ENCODE measurements around the gene CHAT.

CHAT gene

DNA sequence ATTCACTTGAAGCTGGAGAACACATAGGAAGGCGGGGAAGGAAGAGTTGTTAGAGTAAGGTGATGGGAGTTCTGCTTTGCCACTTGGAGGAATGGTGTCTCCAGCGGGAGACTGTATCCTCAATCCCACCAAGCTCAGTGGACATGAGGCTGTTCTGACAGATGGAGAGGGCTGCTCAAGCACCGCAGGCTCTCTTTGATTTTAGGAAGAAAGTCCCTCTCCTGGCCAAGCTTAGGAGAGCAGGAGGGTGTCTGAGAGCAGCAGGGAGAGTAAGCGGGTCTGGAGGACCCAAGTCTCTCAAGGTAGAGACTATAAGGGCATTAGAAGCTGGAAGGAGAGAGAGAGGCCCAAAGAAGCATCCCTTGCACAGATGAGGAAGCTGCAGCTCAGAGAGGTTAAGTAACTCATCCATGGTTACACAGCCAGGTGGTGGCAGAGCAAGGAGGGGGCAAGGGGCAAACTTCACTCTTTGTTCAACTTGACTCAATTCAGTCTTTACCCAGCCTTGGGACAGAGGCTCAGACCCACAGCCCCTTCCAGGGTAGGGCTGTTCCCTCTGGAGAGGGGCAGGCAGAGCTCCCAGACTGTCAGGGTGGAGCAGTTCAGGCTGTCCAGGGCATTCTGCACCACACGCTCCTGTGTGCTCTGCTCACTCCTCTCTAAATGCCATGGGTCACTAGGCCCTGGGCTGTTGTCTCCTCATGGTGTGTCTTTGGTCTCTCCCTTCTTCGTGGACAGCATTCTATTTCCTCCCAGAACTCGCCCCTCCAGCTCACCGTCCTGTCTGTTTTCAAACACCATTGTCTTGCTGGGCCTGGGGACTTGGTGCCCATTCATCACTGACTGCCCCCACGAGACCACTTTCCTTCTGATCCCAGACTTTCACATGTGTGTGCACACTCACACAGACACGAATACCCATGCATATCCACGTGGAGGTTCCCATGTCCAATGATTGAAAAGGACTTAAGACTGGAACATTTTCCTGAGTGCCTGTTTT lies 8.9 kb downstream of the CHAT start:
- H3K4me2 ChIP-seq (ENCODE audit: low read depth, low read length, poor library complexity, severe bottlenecking): no peak overlapping the region
- no peaks in the 10 kb centered on the region for H3K36me3 ChIP-seq (ENCODE audit: insufficient read depth, low read length)
- no peaks in the 10 kb centered on the region for H3K27me3 ChIP-seq (ENCODE audit: insufficient read depth, low read length, poor library complexity, severe bottlenecking)
- H3K9me3 ChIP-seq (ENCODE audit: insufficient read depth, low read depth, low read length): no peaks in the 10 kb centered on the region
- no peaks in the 10 kb centered on the region for H4K20me1 ChIP-seq (ENCODE audit: insufficient read depth, low read length, poor library complexity, severe bottlenecking)
- TF ChIP-seq EZH2phosphoT487 (IDR thresholded peaks at IDR 0.05; ENCODE audit: borderline replicate concordance): no peak
- TF ChIP-seq, protein P1, sequence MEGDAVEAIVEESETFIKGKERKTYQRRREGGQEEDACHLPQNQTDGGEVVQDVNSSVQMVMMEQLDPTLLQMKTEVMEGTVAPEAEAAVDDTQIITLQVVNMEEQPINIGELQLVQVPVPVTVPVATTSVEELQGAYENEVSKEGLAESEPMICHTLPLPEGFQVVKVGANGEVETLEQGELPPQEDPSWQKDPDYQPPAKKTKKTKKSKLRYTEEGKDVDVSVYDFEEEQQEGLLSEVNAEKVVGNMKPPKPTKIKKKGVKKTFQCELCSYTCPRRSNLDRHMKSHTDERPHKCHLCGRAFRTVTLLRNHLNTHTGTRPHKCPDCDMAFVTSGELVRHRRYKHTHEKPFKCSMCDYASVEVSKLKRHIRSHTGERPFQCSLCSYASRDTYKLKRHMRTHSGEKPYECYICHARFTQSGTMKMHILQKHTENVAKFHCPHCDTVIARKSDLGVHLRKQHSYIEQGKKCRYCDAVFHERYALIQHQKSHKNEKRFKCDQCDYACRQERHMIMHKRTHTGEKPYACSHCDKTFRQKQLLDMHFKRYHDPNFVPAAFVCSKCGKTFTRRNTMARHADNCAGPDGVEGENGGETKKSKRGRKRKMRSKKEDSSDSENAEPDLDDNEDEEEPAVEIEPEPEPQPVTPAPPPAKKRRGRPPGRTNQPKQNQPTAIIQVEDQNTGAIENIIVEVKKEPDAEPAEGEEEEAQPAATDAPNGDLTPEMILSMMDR (conservative IDR thresholded peaks at IDR 0.05; ENCODE audit: low read length): no peak
- H3K9me2 ChIP-seq (replicated peaks; ENCODE audit: low read depth, low read length): no peaks in the 10 kb centered on the region
- H3F3A ChIP-seq (ENCODE audit: low read depth): no peaks in the 10 kb centered on the region
- no peaks in the 10 kb centered on the region for H3K4me1 ChIP-seq (ENCODE audit: insufficient read depth, low read length, poor library complexity, severe bottlenecking)
- no peaks in the 10 kb centered on the region for H3K79me2 ChIP-seq (ENCODE audit: insufficient read depth, low read length)
- no peak overlapping the region for H3K4me3 ChIP-seq (ENCODE audit: low read length, poor library complexity, severe bottlenecking)
- H2AFZ ChIP-seq (ENCODE audit: low read length): no peak overlapping the region
- no peak overlapping the region for H3K9ac ChIP-seq (ENCODE audit: low read depth, low read length, poor library complexity, severe bottlenecking)

DNA sequence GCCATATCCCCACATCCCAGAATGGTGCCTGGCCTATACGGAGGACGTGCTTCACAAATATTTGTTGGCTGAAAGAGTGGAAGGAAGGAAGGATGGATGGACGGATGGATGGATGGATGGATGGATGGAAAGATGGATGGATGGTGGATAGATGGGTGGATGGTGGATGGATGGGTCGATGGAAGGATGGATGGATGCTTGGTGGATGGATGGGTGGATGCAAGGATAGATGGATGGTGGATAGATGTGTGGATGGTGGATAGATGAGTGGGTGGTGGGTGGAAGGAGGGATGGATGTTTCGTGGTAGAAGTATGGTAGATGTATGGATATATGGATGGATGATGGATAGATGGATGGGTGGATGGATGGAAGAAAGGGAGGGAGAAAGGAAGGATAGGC lies 10.8 kb downstream of the CHAT start:
- no peaks in the 10 kb centered on the region for H3K27me3 ChIP-seq (ENCODE audit: insufficient read depth, low read length, poor library complexity, severe bottlenecking)
- H3F3A ChIP-seq (ENCODE audit: low read depth): no peaks in the 10 kb centered on the region
- no peaks in the 10 kb centered on the region for H3K9me2 ChIP-seq (replicated peaks; ENCODE audit: low read depth, low read length)
- H3K4me2 ChIP-seq (ENCODE audit: low read depth, low read length, poor library complexity, severe bottlenecking): no peak overlapping the region
- no peak overlapping the region for H3K9ac ChIP-seq (ENCODE audit: low read depth, low read length, poor library complexity, severe bottlenecking)
- no peak overlapping the region for H3K4me3 ChIP-seq (ENCODE audit: low read length, poor library complexity, severe bottlenecking)
- no peaks in the 10 kb centered on the region for H4K20me1 ChIP-seq (ENCODE audit: insufficient read depth, low read length, poor library complexity, severe bottlenecking)
- TF ChIP-seq EZH2phosphoT487 (IDR thresholded peaks at IDR 0.05; ENCODE audit: borderline replicate concordance): no peak
- TF ChIP-seq, protein P1 (conservative IDR thresholded peaks at IDR 0.05; ENCODE audit: low read length): no peak
- H3K9me3 ChIP-seq (ENCODE audit: insufficient read depth, low read depth, low read length): no peaks in the 10 kb centered on the region
- H3K4me1 ChIP-seq (ENCODE audit: insufficient read depth, low read length, poor library complexity, severe bottlenecking): no peaks in the 10 kb centered on the region
- no peak overlapping the region for H2AFZ ChIP-seq (ENCODE audit: low read length)
- no peaks in the 10 kb centered on the region for H3K36me3 ChIP-seq (ENCODE audit: insufficient read depth, low read length)
- H3K79me2 ChIP-seq (ENCODE audit: insufficient read depth, low read length): no peaks in the 10 kb centered on the region

DNA sequence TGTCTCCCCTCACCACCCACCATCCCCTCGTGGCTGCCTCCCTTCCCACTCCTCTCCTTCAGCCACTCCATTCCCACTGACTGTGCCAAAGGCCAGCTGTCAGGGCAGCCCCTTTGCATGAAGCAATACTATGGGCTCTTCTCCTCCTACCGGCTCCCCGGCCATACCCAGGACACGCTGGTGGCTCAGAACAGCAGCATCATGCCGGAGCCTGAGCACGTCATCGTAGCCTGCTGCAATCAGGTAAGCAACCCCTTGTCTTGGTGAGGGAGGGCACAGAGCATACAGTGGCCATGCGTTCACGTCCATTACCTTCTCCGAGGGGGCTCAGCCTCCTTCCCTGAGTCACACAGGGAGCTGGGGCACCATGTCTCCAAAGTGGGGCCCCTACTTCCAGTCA lies 11.6 kb downstream of the CHAT start:
- Histone ChIP-seq H3K9me3 (ENCODE audit: insufficient read depth, low read depth, low read length) (no peaks in the 10 kb centered on the region), H2AFZ (ENCODE audit: low read length) (no peak overlapping the region), H3F3A (ENCODE audit: low read depth) (no peaks in the 10 kb centered on the region), H3K27me3 (ENCODE audit: insufficient read depth, low read length, poor library complexity, severe bottlenecking) (no peaks in the 10 kb centered on the region), H4K20me1 (ENCODE audit: insufficient read depth, low read length, poor library complexity, severe bottlenecking) (no peaks in the 10 kb centered on the region), H3K4me2 (ENCODE audit: low read depth, low read length, poor library complexity, severe bottlenecking) (no peak overlapping the region), H3K4me1 (ENCODE audit: insufficient read depth, low read length, poor library complexity, severe bottlenecking) (no peaks in the 10 kb centered on the region), H3K79me2 (ENCODE audit: insufficient read depth, low read length) (no peaks in the 10 kb centered on the region), H3K9ac (ENCODE audit: low read depth, low read length, poor library complexity, severe bottlenecking) (no peak overlapping the region), H3K4me3 (ENCODE audit: low read length, poor library complexity, severe bottlenecking) (no peak overlapping the region), H3K36me3 (ENCODE audit: insufficient read depth, low read length) (no peaks in the 10 kb centered on the region), H3K9me2 (replicated peaks; ENCODE audit: low read depth, low read length) (no peaks in the 10 kb centered on the region)
- TF ChIP-seq EZH2phosphoT487 (IDR thresholded peaks at IDR 0.05; ENCODE audit: borderline replicate concordance): no peak
- TF ChIP-seq, protein P1 (conservative IDR thresholded peaks at IDR 0.05; ENCODE audit: low read length): no peak
